Measurements from ENCODE around the gene DNAH17.

GRCh38 chr17:78600181-78600721 lies 23.1 kb upstream of the DNAH17 start:
- TF ChIP-seq, protein P1, sequence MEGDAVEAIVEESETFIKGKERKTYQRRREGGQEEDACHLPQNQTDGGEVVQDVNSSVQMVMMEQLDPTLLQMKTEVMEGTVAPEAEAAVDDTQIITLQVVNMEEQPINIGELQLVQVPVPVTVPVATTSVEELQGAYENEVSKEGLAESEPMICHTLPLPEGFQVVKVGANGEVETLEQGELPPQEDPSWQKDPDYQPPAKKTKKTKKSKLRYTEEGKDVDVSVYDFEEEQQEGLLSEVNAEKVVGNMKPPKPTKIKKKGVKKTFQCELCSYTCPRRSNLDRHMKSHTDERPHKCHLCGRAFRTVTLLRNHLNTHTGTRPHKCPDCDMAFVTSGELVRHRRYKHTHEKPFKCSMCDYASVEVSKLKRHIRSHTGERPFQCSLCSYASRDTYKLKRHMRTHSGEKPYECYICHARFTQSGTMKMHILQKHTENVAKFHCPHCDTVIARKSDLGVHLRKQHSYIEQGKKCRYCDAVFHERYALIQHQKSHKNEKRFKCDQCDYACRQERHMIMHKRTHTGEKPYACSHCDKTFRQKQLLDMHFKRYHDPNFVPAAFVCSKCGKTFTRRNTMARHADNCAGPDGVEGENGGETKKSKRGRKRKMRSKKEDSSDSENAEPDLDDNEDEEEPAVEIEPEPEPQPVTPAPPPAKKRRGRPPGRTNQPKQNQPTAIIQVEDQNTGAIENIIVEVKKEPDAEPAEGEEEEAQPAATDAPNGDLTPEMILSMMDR (IDR thresholded peaks at IDR 0.05), result no peak
- TF ChIP-seq EZH2phosphoT487 (IDR thresholded peaks at IDR 0.05) (no peak), EZH2 (IDR thresholded peaks at IDR 0.05) (no peak)
